Measurements from ENCODE around the gene LRP6. TPM values are rescaled to one million over a fixed set of nuclear protein-coding genes. Genes with fewer than 3 reads are reported as not detected.

Gene LRP6
- total RNA-seq, 1 donor from 2014 or later, result 44.4 TPM

- Histone ChIP-seq H3K36me3 (ENCODE audit: control insufficient read depth in 3 of 3, insufficient read depth in 3 of 3, low read length in 3 of 3) (peaks cover 0 to 7% (median 0%) of the 10 kb centered on the region in 3 donors), H3K4me3 (ENCODE audit: low read length in 3 of 3) (no peak overlapping the region), H3K9me3 (ENCODE audit: control insufficient read depth in 3 of 3, low read length in 3 of 3) (no peaks in the 10 kb centered on the region), H3K27ac (ENCODE audit: low read depth, low read length) (no peak overlapping the region), H3K27me3 (ENCODE audit: control insufficient read depth in 3 of 3, insufficient read depth in 3 of 3, low read length in 3 of 3) (no peaks in the 10 kb centered on the region), H3K9ac (ENCODE audit: low read depth in 1 of 3, low read length in 3 of 3) (no peak overlapping the region), H3K4me1 (ENCODE audit: control insufficient read depth in 3 of 3, insufficient read depth in 3 of 3, low read length in 3 of 3) (no peaks in the 10 kb centered on the region)
These were observed 26.0 kb downstream of the LRP6 start for GRCh38 chr12:12240662-12241340.

- Histone ChIP-seq H3K9ac (ENCODE audit: low read depth in 1 of 3, low read length in 3 of 3) (no peak overlapping the region), H3K4me3 (ENCODE audit: low read length in 3 of 3) (no peak overlapping the region), H3K27ac (ENCODE audit: low read depth, low read length) (no peak overlapping the region), H3K36me3 (ENCODE audit: control insufficient read depth in 3 of 3, insufficient read depth in 3 of 3, low read length in 3 of 3) (peaks cover 0 to 5% (median 0%) of the 10 kb centered on the region in 3 donors), H3K4me1 (ENCODE audit: control insufficient read depth in 3 of 3, insufficient read depth in 3 of 3, low read length in 3 of 3) (no peaks in the 10 kb centered on the region), H3K27me3 (ENCODE audit: control insufficient read depth in 3 of 3, insufficient read depth in 3 of 3, low read length in 3 of 3) (no peaks in the 10 kb centered on the region), H3K9me3 (ENCODE audit: control insufficient read depth in 3 of 3, low read length in 3 of 3) (no peaks in the 10 kb centered on the region)
These were observed 27.7 kb downstream of the LRP6 start for GRCh38 chr12:12239127-12239526.

- Histone ChIP-seq H3K9me3 (ENCODE audit: control insufficient read depth in 3 of 3, low read length in 3 of 3) (no peaks in the 10 kb centered on the region), H3K27ac (ENCODE audit: low read depth, low read length) (no peak overlapping the region), H3K27me3 (ENCODE audit: control insufficient read depth in 3 of 3, insufficient read depth in 3 of 3, low read length in 3 of 3) (no peaks in the 10 kb centered on the region), H3K4me3 (ENCODE audit: low read length in 3 of 3) (no peak overlapping the region), H3K36me3 (ENCODE audit: control insufficient read depth in 3 of 3, insufficient read depth in 3 of 3, low read length in 3 of 3) (no peaks in the 10 kb centered on the region), H3K4me1 (ENCODE audit: control insufficient read depth in 3 of 3, insufficient read depth in 3 of 3, low read length in 3 of 3) (no peaks in the 10 kb centered on the region), H3K9ac (ENCODE audit: low read depth in 1 of 3, low read length in 3 of 3) (no peak overlapping the region)
These were observed 28.2 kb downstream of the LRP6 start for GRCh38 chr12:12238605-12239004.

GRCh38 chr12:12236896-12237295 is 29.9 kb downstream of the LRP6 start:
- Histone ChIP-seq H3K9ac (ENCODE audit: low read depth in 1 of 3, low read length in 3 of 3) (no peak overlapping the region), H3K27me3 (ENCODE audit: control insufficient read depth in 3 of 3, insufficient read depth in 3 of 3, low read length in 3 of 3) (no peaks in the 10 kb centered on the region), H3K4me1 (ENCODE audit: control insufficient read depth in 3 of 3, insufficient read depth in 3 of 3, low read length in 3 of 3) (no peaks in the 10 kb centered on the region), H3K4me3 (ENCODE audit: low read length in 3 of 3) (no peak overlapping the region), H3K27ac (ENCODE audit: low read depth, low read length) (no peak overlapping the region), H3K36me3 (ENCODE audit: control insufficient read depth in 3 of 3, insufficient read depth in 3 of 3, low read length in 3 of 3) (no peaks in the 10 kb centered on the region), H3K9me3 (ENCODE audit: control insufficient read depth in 3 of 3, low read length in 3 of 3) (no peaks in the 10 kb centered on the region)

GRCh38 chr12:12230275-12230674 is 36.6 kb downstream of the LRP6 start:
- no peaks in the 10 kb centered on the region for H3K27me3 ChIP-seq (ENCODE audit: control insufficient read depth in 3 of 3, insufficient read depth in 3 of 3, low read length in 3 of 3)

GRCh38 chr12:12229556-12230092 is 37.2 kb downstream of the LRP6 start:
- no peak overlapping the region for H3K4me3 ChIP-seq (ENCODE audit: low read length in 3 of 3)
- no peak overlapping the region for H3K9ac ChIP-seq (ENCODE audit: low read depth in 1 of 3, low read length in 3 of 3)
- peaks cover 0 to 2% (median 0%) of the 10 kb centered on the region in 3 donors for H3K4me1 ChIP-seq (ENCODE audit: control insufficient read depth in 3 of 3, insufficient read depth in 3 of 3, low read length in 3 of 3)
- H3K36me3 ChIP-seq (ENCODE audit: control insufficient read depth in 3 of 3, insufficient read depth in 3 of 3, low read length in 3 of 3), result no peaks in the 10 kb centered on the region
- H3K9me3 ChIP-seq (ENCODE audit: control insufficient read depth in 3 of 3, low read length in 3 of 3), result no peaks in the 10 kb centered on the region
- H3K27me3 ChIP-seq (ENCODE audit: control insufficient read depth in 3 of 3, insufficient read depth in 3 of 3, low read length in 3 of 3), result no peaks in the 10 kb centered on the region
- no peak overlapping the region for H3K27ac ChIP-seq (ENCODE audit: low read depth, low read length)

More at GRCh38 chr12:12230275-12230674, 36.6 kb downstream of the LRP6 start:
- peaks cover 0 to 2% (median 0%) of the 10 kb centered on the region in 3 donors for H3K4me1 ChIP-seq (ENCODE audit: control insufficient read depth in 3 of 3, insufficient read depth in 3 of 3, low read length in 3 of 3)
- no peak overlapping the region for H3K4me3 ChIP-seq (ENCODE audit: low read length in 3 of 3)
- H3K27ac ChIP-seq (ENCODE audit: low read depth, low read length), result no peak overlapping the region
- H3K9ac ChIP-seq (ENCODE audit: low read depth in 1 of 3, low read length in 3 of 3), result no peak overlapping the region
- no peaks in the 10 kb centered on the region for H3K36me3 ChIP-seq (ENCODE audit: control insufficient read depth in 3 of 3, insufficient read depth in 3 of 3, low read length in 3 of 3)
- no peaks in the 10 kb centered on the region for H3K9me3 ChIP-seq (ENCODE audit: control insufficient read depth in 3 of 3, low read length in 3 of 3)

- Histone ChIP-seq H3K4me1 (ENCODE audit: control insufficient read depth in 3 of 3, insufficient read depth in 3 of 3, low read length in 3 of 3) (peaks cover 0 to 2% (median 0%) of the 10 kb centered on the region in 3 donors), H3K36me3 (ENCODE audit: control insufficient read depth in 3 of 3, insufficient read depth in 3 of 3, low read length in 3 of 3) (no peaks in the 10 kb centered on the region), H3K4me3 (ENCODE audit: low read length in 3 of 3) (no peak overlapping the region), H3K27ac (ENCODE audit: low read depth, low read length) (no peak overlapping the region), H3K27me3 (ENCODE audit: control insufficient read depth in 3 of 3, insufficient read depth in 3 of 3, low read length in 3 of 3) (no peaks in the 10 kb centered on the region), H3K9me3 (ENCODE audit: control insufficient read depth in 3 of 3, low read length in 3 of 3) (no peaks in the 10 kb centered on the region), H3K9ac (ENCODE audit: low read depth in 1 of 3, low read length in 3 of 3) (no peak overlapping the region)
These were observed 38.4 kb downstream of the LRP6 start for GRCh38 chr12:12228402-12228801.

GRCh38 chr12:12226187-12226586 is 40.7 kb downstream of the LRP6 start:
- no peaks in the 10 kb centered on the region for H3K27me3 ChIP-seq (ENCODE audit: control insufficient read depth in 3 of 3, insufficient read depth in 3 of 3, low read length in 3 of 3)
- H3K36me3 ChIP-seq (ENCODE audit: control insufficient read depth in 3 of 3, insufficient read depth in 3 of 3, low read length in 3 of 3), result no peaks in the 10 kb centered on the region
- no peak overlapping the region for H3K4me3 ChIP-seq (ENCODE audit: low read length in 3 of 3)
- H3K9ac ChIP-seq (ENCODE audit: low read depth in 1 of 3, low read length in 3 of 3), result no peak overlapping the region
- H3K4me1 ChIP-seq (ENCODE audit: control insufficient read depth in 3 of 3, insufficient read depth in 3 of 3, low read length in 3 of 3), result peaks cover 0 to 6% (median 3%) of the 10 kb centered on the region in 3 donors
- no peak overlapping the region for H3K27ac ChIP-seq (ENCODE audit: low read depth, low read length)
- no peaks in the 10 kb centered on the region for H3K9me3 ChIP-seq (ENCODE audit: control insufficient read depth in 3 of 3, low read length in 3 of 3)

GRCh38 chr12:12224240-12224940 is 42.5 kb downstream of the LRP6 start:
- H3K27me3 ChIP-seq (ENCODE audit: control insufficient read depth in 3 of 3, insufficient read depth in 3 of 3, low read length in 3 of 3), result no peaks in the 10 kb centered on the region
- peaks cover 3 to 4% (median 3%) of the 10 kb centered on the region in 3 donors for H3K4me1 ChIP-seq (ENCODE audit: control insufficient read depth in 3 of 3, insufficient read depth in 3 of 3, low read length in 3 of 3)
- no peaks in the 10 kb centered on the region for H3K36me3 ChIP-seq (ENCODE audit: control insufficient read depth in 3 of 3, insufficient read depth in 3 of 3, low read length in 3 of 3)
- no peak overlapping the region for H3K27ac ChIP-seq (ENCODE audit: low read depth, low read length)
- no peak overlapping the region for H3K4me3 ChIP-seq (ENCODE audit: low read length in 3 of 3)
- no peak overlapping the region for H3K9ac ChIP-seq (ENCODE audit: low read depth in 1 of 3, low read length in 3 of 3)
- H3K9me3 ChIP-seq (ENCODE audit: control insufficient read depth in 3 of 3, low read length in 3 of 3), result no peaks in the 10 kb centered on the region

- Histone ChIP-seq H3K27ac (ENCODE audit: low read depth, low read length) (no peak overlapping the region), H3K4me1 (ENCODE audit: control insufficient read depth in 3 of 3, insufficient read depth in 3 of 3, low read length in 3 of 3) (peaks cover 3 to 5% (median 4%) of the 10 kb centered on the region in 3 donors), H3K4me3 (ENCODE audit: low read length in 3 of 3) (no peak overlapping the region), H3K9ac (ENCODE audit: low read depth in 1 of 3, low read length in 3 of 3) (no peak overlapping the region), H3K27me3 (ENCODE audit: control insufficient read depth in 3 of 3, insufficient read depth in 3 of 3, low read length in 3 of 3) (no peaks in the 10 kb centered on the region), H3K36me3 (ENCODE audit: control insufficient read depth in 3 of 3, insufficient read depth in 3 of 3, low read length in 3 of 3) (no peaks in the 10 kb centered on the region), H3K9me3 (ENCODE audit: control insufficient read depth in 3 of 3, low read length in 3 of 3) (no peaks in the 10 kb centered on the region)
These were observed 45.3 kb downstream of the LRP6 start for GRCh38 chr12:12221560-12221959.
